ENCODE data around the gene ABCB8.

Gene ABCB8

DNA sequence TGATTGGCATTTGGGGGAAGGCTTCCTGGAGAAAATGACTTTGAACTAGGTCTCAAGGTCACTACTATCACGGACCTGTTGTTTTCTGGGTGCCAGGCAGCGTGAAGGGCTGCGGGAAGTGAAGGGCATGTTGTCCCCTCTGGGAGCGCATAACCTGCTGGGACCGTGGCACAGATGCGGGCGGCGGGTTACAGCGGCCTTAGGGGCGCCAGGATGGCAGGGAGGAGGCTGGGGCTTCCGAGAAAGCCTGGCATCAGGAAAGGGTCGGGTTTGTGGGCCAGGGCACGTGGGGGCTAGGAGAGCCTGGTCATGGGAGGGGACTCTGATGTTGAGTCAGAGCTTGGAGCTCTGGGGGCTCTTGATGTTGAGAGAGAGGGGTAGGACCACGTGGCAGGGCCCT is 37.3 kb downstream of the ABCB8 start:
- DNase-seq (ENCODE audit: low read depth): no peak
- H3K4me3 ChIP-seq (ENCODE audit: low read depth, low read length): no peak overlapping the region
- TF ChIP-seq, protein P1, sequence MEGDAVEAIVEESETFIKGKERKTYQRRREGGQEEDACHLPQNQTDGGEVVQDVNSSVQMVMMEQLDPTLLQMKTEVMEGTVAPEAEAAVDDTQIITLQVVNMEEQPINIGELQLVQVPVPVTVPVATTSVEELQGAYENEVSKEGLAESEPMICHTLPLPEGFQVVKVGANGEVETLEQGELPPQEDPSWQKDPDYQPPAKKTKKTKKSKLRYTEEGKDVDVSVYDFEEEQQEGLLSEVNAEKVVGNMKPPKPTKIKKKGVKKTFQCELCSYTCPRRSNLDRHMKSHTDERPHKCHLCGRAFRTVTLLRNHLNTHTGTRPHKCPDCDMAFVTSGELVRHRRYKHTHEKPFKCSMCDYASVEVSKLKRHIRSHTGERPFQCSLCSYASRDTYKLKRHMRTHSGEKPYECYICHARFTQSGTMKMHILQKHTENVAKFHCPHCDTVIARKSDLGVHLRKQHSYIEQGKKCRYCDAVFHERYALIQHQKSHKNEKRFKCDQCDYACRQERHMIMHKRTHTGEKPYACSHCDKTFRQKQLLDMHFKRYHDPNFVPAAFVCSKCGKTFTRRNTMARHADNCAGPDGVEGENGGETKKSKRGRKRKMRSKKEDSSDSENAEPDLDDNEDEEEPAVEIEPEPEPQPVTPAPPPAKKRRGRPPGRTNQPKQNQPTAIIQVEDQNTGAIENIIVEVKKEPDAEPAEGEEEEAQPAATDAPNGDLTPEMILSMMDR (IDR thresholded peaks at IDR 0.05; ENCODE audit: control insufficient read depth, extremely low read depth, insufficient read depth): no peak

DNA sequence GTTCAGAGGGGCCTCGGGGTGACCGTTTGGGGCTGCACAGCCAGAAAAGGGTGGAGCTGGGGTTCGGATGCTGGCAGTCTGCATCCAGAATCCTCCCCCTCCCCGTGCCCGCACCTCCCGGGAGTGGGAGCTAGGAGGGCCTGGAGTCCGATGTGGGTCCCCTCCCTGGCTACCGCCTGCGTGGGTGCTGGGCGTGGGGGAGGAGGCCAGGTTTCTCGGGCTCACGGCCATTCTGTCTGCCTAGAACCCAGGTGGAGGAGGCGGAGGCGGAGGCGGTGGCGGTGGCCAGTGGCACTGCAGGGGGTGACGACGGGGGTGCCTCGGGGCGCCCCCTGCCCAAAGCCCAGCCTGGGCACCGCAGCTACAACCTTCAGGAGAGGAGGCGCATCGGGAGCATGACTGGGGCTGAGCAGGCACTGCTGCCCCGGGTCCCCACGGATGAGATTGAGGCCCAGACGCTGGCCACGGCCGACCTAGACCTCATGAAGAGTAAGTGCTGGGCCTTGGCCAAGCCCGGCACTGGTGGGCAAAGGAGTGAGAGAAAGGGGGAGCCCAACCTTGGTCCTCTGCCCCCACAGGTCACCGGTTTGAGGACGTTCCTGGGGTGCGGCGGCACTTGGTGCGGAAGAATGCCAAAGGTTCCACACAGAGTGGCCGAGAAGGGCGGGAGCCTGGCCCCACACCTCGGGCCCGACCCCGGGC is 38.2 kb downstream of the ABCB8 start:
- TF ChIP-seq, protein P1 (IDR thresholded peaks at IDR 0.05; ENCODE audit: control insufficient read depth, extremely low read depth, insufficient read depth): no peak
- H3K4me3 ChIP-seq (ENCODE audit: low read depth, low read length): no peak overlapping the region
- DNase-seq (ENCODE audit: low read depth): no peak

DNA sequence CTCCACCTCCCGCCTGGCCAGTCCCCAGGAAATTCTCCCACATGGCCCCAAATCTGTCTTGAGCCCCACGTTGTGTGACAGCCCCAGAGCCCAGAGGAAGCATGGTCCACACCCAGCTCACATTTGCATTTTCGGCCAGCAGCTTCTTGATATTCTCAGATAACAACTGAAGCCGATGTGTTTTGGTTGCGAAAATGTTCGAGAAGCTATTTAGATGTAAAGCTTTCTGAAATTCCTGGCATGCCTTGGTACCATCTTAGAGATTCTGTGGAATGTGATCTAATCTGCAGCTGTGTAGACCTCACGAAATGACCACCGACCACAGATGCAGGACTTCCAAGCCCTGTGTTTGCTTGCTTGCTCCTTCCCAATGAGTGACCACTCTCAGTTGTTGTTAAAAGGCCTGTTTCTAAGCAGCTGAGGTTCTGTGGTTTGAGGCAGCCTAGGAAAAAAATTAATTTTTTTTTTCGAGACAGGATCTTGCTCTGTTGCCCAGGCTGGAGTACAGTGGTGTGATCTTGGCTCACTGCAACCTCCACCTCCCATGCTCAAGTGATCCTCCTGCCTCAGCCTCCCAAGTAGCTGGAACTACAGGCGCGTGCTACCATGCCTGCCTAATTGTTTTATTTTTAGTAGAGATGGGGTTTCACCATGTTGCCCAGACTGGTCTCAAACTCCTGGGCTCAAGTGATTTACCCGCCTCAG is 40.0 kb downstream of the ABCB8 start:
- DNase-seq (ENCODE audit: low read depth): no peak
- H3K4me3 ChIP-seq (ENCODE audit: low read depth, low read length): no peak overlapping the region
- TF ChIP-seq, protein P1 (IDR thresholded peaks at IDR 0.05; ENCODE audit: control insufficient read depth, extremely low read depth, insufficient read depth): no peak

DNA sequence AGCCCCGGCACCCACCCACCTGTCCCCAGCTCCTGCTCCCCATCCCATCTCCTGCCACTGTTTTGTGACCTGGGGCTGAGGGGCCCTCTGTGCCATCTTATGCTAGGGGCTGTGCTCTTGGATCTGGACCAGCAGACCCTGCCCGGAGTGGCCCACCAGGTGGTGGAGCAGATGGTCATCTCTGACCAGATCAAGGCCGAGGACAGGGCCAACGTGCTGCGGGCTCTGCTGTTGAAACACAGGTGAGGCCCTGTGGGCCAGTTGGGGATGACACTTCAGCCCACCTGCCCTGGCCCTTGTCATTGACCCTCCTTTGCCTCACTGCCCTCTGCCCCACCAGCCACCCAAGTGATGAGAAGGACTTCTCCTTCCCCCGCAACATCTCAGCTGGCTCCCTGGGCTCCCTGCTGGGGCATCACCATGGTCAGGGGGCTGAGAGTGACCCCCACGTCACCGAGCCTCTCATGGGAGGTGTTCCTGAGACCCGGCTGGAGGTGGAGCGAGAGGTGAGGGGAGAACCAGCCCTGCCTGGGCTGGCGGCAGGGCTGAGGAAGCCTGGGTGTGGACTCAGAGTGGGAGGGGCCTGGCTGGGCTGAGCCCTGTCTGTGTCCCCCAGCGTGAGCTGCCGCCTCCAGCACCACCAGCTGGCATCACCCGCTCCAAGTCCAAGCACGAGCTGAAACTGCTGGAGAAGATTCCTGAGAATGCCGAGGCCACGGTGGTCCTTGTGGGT is 41.8 kb downstream of the ABCB8 start:
- DNase-seq (ENCODE audit: low read depth): no peak
- TF ChIP-seq, protein P1 (IDR thresholded peaks at IDR 0.05; ENCODE audit: control insufficient read depth, extremely low read depth, insufficient read depth): no peak
- H3K4me3 ChIP-seq (ENCODE audit: low read depth, low read length): no peak overlapping the region

DNA sequence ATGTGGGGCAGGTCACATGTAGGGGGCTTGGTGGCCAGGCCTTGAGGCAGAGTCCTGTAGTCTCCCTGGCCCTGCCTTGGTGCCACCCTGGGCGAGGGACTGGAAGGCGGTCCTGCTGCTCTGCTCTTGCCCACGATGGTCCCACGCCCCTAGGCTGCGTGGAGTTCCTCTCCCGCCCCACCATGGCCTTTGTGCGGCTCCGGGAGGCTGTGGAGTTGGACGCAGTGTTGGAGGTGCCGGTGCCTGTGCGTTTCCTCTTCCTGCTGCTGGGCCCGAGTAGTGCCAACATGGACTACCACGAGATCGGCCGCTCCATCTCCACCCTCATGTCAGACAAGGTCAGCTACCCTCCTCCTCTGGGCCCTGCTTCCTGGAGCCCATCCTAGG is 42.3 kb downstream of the ABCB8 start:
- no peak for DNase-seq (ENCODE audit: low read depth)
- TF ChIP-seq, protein P1 (IDR thresholded peaks at IDR 0.05; ENCODE audit: control insufficient read depth, extremely low read depth, insufficient read depth): no peak
- H3K4me3 ChIP-seq (ENCODE audit: low read depth, low read length): no peak overlapping the region

DNA sequence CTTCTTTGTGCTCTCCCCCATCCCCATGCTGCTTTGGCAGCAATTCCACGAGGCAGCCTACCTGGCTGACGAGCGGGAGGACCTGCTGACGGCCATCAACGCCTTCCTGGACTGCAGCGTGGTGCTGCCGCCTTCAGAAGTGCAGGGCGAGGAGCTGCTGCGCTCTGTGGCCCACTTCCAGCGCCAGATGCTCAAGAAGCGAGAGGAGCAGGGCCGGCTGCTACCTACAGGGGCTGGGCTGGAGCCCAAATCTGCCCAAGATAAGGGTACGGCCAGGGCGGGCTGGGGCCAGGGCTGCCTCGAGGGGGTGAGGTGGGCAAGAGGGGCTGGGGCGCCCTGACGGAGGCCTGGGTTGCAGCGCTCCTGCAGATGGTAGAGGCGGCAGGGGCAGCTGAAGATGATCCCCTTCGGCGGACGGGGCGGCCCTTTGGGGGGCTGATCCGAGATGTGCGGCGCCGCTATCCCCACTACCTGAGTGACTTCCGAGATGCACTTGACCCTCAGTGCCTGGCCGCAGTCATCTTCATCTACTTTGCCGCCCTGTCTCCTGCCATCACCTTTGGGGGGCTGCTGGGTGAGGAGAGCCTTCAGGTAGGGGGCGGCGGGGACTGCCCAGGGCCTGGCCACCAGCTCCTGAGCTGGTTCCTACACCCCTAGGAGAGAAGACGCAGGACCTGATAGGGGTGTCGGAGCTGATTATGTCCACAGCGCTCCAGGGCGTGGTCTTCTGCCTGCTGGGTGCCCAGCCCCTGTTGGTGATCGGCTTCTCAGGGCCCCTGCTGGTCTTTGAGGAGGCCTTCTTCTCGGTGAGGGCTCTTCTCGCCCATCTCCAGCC is 43.0 kb downstream of the ABCB8 start:
- no peak for DNase-seq (ENCODE audit: low read depth)
- TF ChIP-seq, protein P1 (IDR thresholded peaks at IDR 0.05; ENCODE audit: control insufficient read depth, extremely low read depth, insufficient read depth): no peak
- no peak overlapping the region for H3K4me3 ChIP-seq (ENCODE audit: low read depth, low read length)
